Right lobe of liver (tissue), 6 donors: ENCODE results near the gene MOAP1. TPM values are rescaled to one million over a fixed set of nuclear protein-coding genes. Genes with fewer than 3 reads are reported as not detected.

ENCODE experiments used
- ATAC-seq, 4 donors: fragments of 200-7000 bp; cut with Tn5 transposase; one replicate each; pipeline ENCODE4 v1.9.1; 2020; ENCODE audit warnings: mild to moderate bottlenecking in 4 of 4, moderate library complexity in 4 of 4
- DNase-seq, 3 donors: peaks; one replicate each; pipeline ENCODE4 v3.0.0-alpha.2; 2020
- H3K27ac ChIP-seq, 3 donors: fragments of 200-600 bp; one replicate each; pipeline ENCODE4 v1.8.0; 2022
- H3K27me3 ChIP-seq, 2 donors: fragments of 200-600 bp; one replicate each; pipeline ENCODE4 v1.8.0; 2022
- H3K36me3 ChIP-seq, 4 donors: fragments of 200-600 bp; sonication (generic) in 1 of 4; one replicate each; pipeline versions ENCODE4 v1.5.1 to v1.8.0; 2017 to 2022; ENCODE audit warnings: control low read depth in 1 of 4
- H3K4me1 ChIP-seq, 4 donors: fragments of 200-600 bp; sonication (generic) in 1 of 4; one replicate each; pipeline versions ENCODE4 v1.5.1 to v1.8.0; 2017 to 2022; ENCODE audit warnings: control low read depth in 1 of 4
- H3K4me3 ChIP-seq, 3 donors: fragments of 200-600 bp; one replicate each; pipeline ENCODE4 v1.8.0; 2022
- H3K9me3 ChIP-seq, 4 donors: fragments of 200-600 bp; sonication (generic) in 1 of 4; one replicate each; pipeline versions ENCODE4 v1.5.1 to v1.8.0; 2017 to 2022; ENCODE audit warnings: control low read depth in 1 of 4
- CTCF ChIP-seq, 4 donors: fragments of 200-600 bp in 3 of 4; fragments of 450-650 bp in 1 of 4; IDR thresholded peaks; one replicate each; pipeline versions ENCODE4 v1.5.1 to v1.8.0; 2016 to 2022; ENCODE audit warnings: antibody characterized with exemption in 4 of 4, mild to moderate bottlenecking in 2 of 4
- POLR2A ChIP-seq: fragments of 450-650 bp; IDR thresholded peaks from one replicate; pipeline ENCODE4 v1.6.1; 2017; ENCODE audit warnings: antibody characterized with exemption, mild to moderate bottlenecking
- WGBS: methylation state at CpG from one replicate; pipeline ENCODE4 v1.1.6; 2018; ENCODE audit warnings: low coverage, low lambda C conversion rate; ENCODE audit not compliant: insufficient coverage; ENCODE audit errors: missing lambda C conversion rate; 5-methylcytosine and 5-hydroxymethylcytosine counted together
- intact Hi-C, 2 donors: fragments of 100-400 bp; cut with DNase I; formaldehyde crosslinking; loops; one replicate each; pipeline versions ENCODE4 v1.11.2 to v1.14.1; 2022
- total RNA-seq, 6 experiments: library from RNA; depleted of rRNA in 2 of 6; stranded (reverse); fragments of >200 nt in 2 of 6; fragmentation: NEBNext Ultra II Directional in 3 of 6; extraction: Animal tissue kit (Norgen Biotek cat#: 25700) in 3 of 6; gene quantifications; one replicate each; pipeline versions ENCODE4 v1.1.0 to v1.2.4, GENCODE V29; 2016 to 2023
- donor health status: DM: no; HTN: yes; CAD: no.
- donor health status: DM: no; HTN: no; CAD: no.
- donor health status: DM: no; HTN: no; CAD: no.
- donor health status: DM: no; HTN: yes; CAD: no.
- donor health status: DM: no; HTN: yes; CAD: no.

Gene MOAP1
- total RNA-seq, 6 experiments from 2014 or later: 9.4 to 13.5 (median 11.3) TPM

GRCh38 chr14:93195316-93195999 is 10.8 kb upstream of the MOAP1 start:
- no peaks in the 10 kb centered on the region for H3K36me3 ChIP-seq
- intact Hi-C loops: no loop called here

GRCh38 chr14:93186956-93187355 is 2.3 kb upstream of the MOAP1 start:
- Histone ChIP-seq H3K4me1 (peaks cover 0 to 10% (median 3%) of the 10 kb centered on the region in 4 donors), H3K27me3 (no peaks in the 10 kb centered on the region), H3K36me3 (peaks cover 0 to 7% (median 0%) of the 10 kb centered on the region in 4 donors), H3K27ac (no peak overlapping the region), H3K4me3 (no peak overlapping the region), H3K9me3 (no peaks in the 10 kb centered on the region)
- TF ChIP-seq POLR2A: no peak
- no peak for TF ChIP-seq CTCF (IDR thresholded peaks at IDR 0.05)
- DNase-seq: no peak
- 78% methylated on average over 3 of the region's 3 CpGs for WGBS
- intact Hi-C loops: no loop called here
- ATAC-seq: no peak

More at GRCh38 chr14:93195316-93195999, 10.8 kb upstream of the MOAP1 start:
- H3K4me1 ChIP-seq: no peaks in the 10 kb centered on the region
- DNase-seq (no peak), ATAC-seq (no peak)
- no peak overlapping the region for H3K27ac ChIP-seq
- no peak for TF ChIP-seq POLR2A
- no peak for TF ChIP-seq CTCF (IDR thresholded peaks at IDR 0.05)
- no peak overlapping the region for H3K4me3 ChIP-seq
- no peaks in the 10 kb centered on the region for H3K27me3 ChIP-seq
- WGBS: 100% methylated on average over 1 of the region's 1 CpG
- no peaks in the 10 kb centered on the region for H3K9me3 ChIP-seq

GRCh38 chr14:93186466-93186865 is 1.8 kb upstream of the MOAP1 start:
- H3K36me3 ChIP-seq: peaks cover 0 to 7% (median 0%) of the 10 kb centered on the region in 4 donors
- peaks cover 0 to 10% (median 3%) of the 10 kb centered on the region in 4 donors for H3K4me1 ChIP-seq
- 62% methylated on average over 6 of the region's 6 CpGs for WGBS
- H3K27ac ChIP-seq: no peak overlapping the region
- intact Hi-C loops: no loop called here
- no peaks in the 10 kb centered on the region for H3K27me3 ChIP-seq
- DNase-seq: no peak
- no peaks in the 10 kb centered on the region for H3K9me3 ChIP-seq
- ATAC-seq: no peak
- TF ChIP-seq POLR2A (no peak), CTCF (IDR thresholded peaks at IDR 0.05) (no peak)
- no peak overlapping the region for H3K4me3 ChIP-seq

- intact Hi-C loops: no loop called here
- TF ChIP-seq CTCF (IDR thresholded peaks at IDR 0.05) (no peak), POLR2A (no peak)
- Histone ChIP-seq H3K36me3 (peaks cover 0 to 7% (median 0%) of the 10 kb centered on the region in 4 donors), H3K4me3 (peak overlapping the region; percentile 68 to 98 (median 98)), H3K27me3 (no peaks in the 10 kb centered on the region), H3K27ac (peak overlapping the region; percentile 88 to 93 (median 92)), H3K9me3 (no peaks in the 10 kb centered on the region), H3K4me1 (peaks cover 0 to 10% (median 3%) of the 10 kb centered on the region in 4 donors)
- 0% methylated on average over 10 of the region's 10 CpGs for WGBS
- DNase-seq: no peak
- ATAC-seq: no peak
These were observed 638 bp upstream of the MOAP1 start for GRCh38 chr14:93185349-93185720.
